Hepatocyte (in vitro differentiated cells): ENCODE data around the gene ARHGAP18. TPM values are rescaled to one million over a fixed set of nuclear protein-coding genes. Genes with fewer than 3 reads are reported as not detected.
A peak's percentile ranks its signal among the peaks of the same experiment; 100 is the strongest.

Experiments
- DNase-seq: peaks from one replicate; pipeline ENCODE4 v3.0.0-alpha.2; 2016; ENCODE audit warnings: low spot score
- H2AFZ ChIP-seq: fragments of 200-600 bp; sonication (generic); 2 replicates; pipeline ENCODE4 v1.6.0; 2016; ENCODE audit warnings: antibody characterized with exemption, mild to moderate bottlenecking
- H3K27ac ChIP-seq: fragments of 200-600 bp; sonication (generic); 2 replicates; pipeline ENCODE4 v1.5.1; 2016; ENCODE audit warnings: mild to moderate bottlenecking
- H3K27me3 ChIP-seq: fragments of 200-600 bp; sonication (generic); 2 replicates; pipeline ENCODE4 v1.6.1; 2016
- H3K36me3 ChIP-seq: fragments of 200-600 bp; sonication (generic); replicated peaks from 2 replicates; pipeline ENCODE4 v1.5.1; 2016; ENCODE audit warnings: low read depth; ENCODE audit not compliant: insufficient read depth
- H3K4me1 ChIP-seq: fragments of 200-600 bp; sonication (generic); 2 replicates; pipeline ENCODE4 v1.5.1; 2016; ENCODE audit warnings: mild to moderate bottlenecking, moderate library complexity; ENCODE audit not compliant: insufficient read depth
- H3K4me2 ChIP-seq: fragments of 200-600 bp; sonication (generic); 2 replicates; pipeline ENCODE4 v1.6.0; 2016
- H3K4me3 ChIP-seq: fragments of 200-600 bp; sonication (generic); 2 replicates; pipeline ENCODE4 v1.5.1; 2016; ENCODE audit warnings: mild to moderate bottlenecking
- H3K79me2 ChIP-seq: fragments of 200-600 bp; sonication (generic); 2 replicates; pipeline ENCODE4 v1.6.0; 2017; ENCODE audit warnings: mild to moderate bottlenecking
- H3K9me2 ChIP-seq: fragments of 200-600 bp; sonication (generic); replicated peaks from 2 replicates; pipeline ENCODE4 v1.6.0; 2017; ENCODE audit warnings: mild to moderate bottlenecking; ENCODE audit not compliant: insufficient read depth
- H3K9me3 ChIP-seq: fragments of 200-600 bp; sonication (generic); 2 replicates; pipeline ENCODE4 v1.5.1; 2016; ENCODE audit warnings: low read depth, mild to moderate bottlenecking
- H4K20me1 ChIP-seq: fragments of 200-600 bp; sonication (generic); 2 replicates; pipeline ENCODE4 v1.6.0; 2016; ENCODE audit warnings: mild to moderate bottlenecking; ENCODE audit not compliant: insufficient read depth, poor library complexity, severe bottlenecking
- CTCF ChIP-seq: fragments of 200-600 bp; sonication (generic); IDR thresholded peaks from 2 replicates; pipeline ENCODE4 v1.5.1; 2016; ENCODE audit warnings: antibody characterized with exemption, mild to moderate bottlenecking; ENCODE audit not compliant: poor library complexity
- EZH2 ChIP-seq: fragments of 200-600 bp; sonication (generic); IDR thresholded peaks from 2 replicates; pipeline ENCODE4 v1.6.1; 2016; ENCODE audit warnings: antibody characterized with exemption, mild to moderate bottlenecking, borderline replicate concordance
- EZH2phosphoT487 ChIP-seq: fragments of 200-600 bp; sonication (generic); IDR thresholded peaks from one replicate; pipeline ENCODE4 v1.6.1; 2018; ENCODE audit warnings: antibody characterized with exemption, mild to moderate bottlenecking, low read depth, moderate library complexity; ENCODE audit not compliant: unreplicated experiment, severe bottlenecking
- WGBS: methylation state at CpG from one replicate; pipeline ENCODE4 v1.1.6; 2016; ENCODE audit warnings: low lambda C conversion rate; ENCODE audit errors: missing lambda C conversion rate; 5-methylcytosine and 5-hydroxymethylcytosine counted together
- polyA plus RNA-seq: library from polyadenylated mRNA; unstranded; fragments of >200 nt; fragmentation: Nextera tagmentation; extraction: Ambion mirVana; gene quantifications from 2 replicates; pipeline ENCODE4 v1.2.1, GENCODE V29; 2016
- total RNA-seq: library from RNA; depleted of rRNA; stranded (reverse); fragments of >200 nt; gene quantifications from 2 replicates; pipeline ENCODE4 v1.2.3, GENCODE V29; 2014

The ARHGAP18 gene
- total and polyA plus RNA-seq, 2 experiments from 2014 or later = 14.7 to 34.8 TPM

GRCh38 chr6:129678463-129678862 is 31.5 kb downstream of the ARHGAP18 start:
- peaks cover 26% of the 10 kb centered on the region for H3K4me1 ChIP-seq
- H3K36me3 ChIP-seq = no peaks in the 10 kb centered on the region
- TF ChIP-seq EZH2 (no peak), EZH2phosphoT487 (no peak), CTCF (no peak)
- H3K79me2 ChIP-seq = peaks cover 72% of the 10 kb centered on the region
- H3K9me2 ChIP-seq = no peaks in the 10 kb centered on the region
- no peak overlapping the region for H3K4me3 ChIP-seq
- 76% methylated on average over 1 of the region's 1 CpG for WGBS
- no peaks in the 10 kb centered on the region for H3K9me3 ChIP-seq
- no peak overlapping the region for H2AFZ ChIP-seq
- no peak overlapping the region for H3K4me2 ChIP-seq
- no peaks in the 10 kb centered on the region for H3K27me3 ChIP-seq
- no peaks in the 10 kb centered on the region for H4K20me1 ChIP-seq
- no peak for DNase-seq
- no peak overlapping the region for H3K27ac ChIP-seq

- H3K79me2 ChIP-seq = peaks cover 71% of the 10 kb centered on the region
- 76% methylated on average over 2 of the region's 2 CpGs for WGBS
Observed at GRCh38 chr6:129677620-129678325, 32.2 kb downstream of the ARHGAP18 start.

GRCh38 chr6:129675669-129676472 is 34.1 kb downstream of the ARHGAP18 start:
- H3K4me3 ChIP-seq = no peak overlapping the region
- H3K27me3 ChIP-seq = no peaks in the 10 kb centered on the region
- H4K20me1 ChIP-seq = no peaks in the 10 kb centered on the region
- H3K4me1 ChIP-seq = peaks cover 33% of the 10 kb centered on the region
- H3K79me2 ChIP-seq = peaks cover 73% of the 10 kb centered on the region
- no peak overlapping the region for H3K4me2 ChIP-seq
- no peaks in the 10 kb centered on the region for H3K36me3 ChIP-seq
- TF ChIP-seq EZH2phosphoT487 = no peak
- TF ChIP-seq CTCF = no peak
- TF ChIP-seq EZH2 = no peak
- H3K27ac ChIP-seq = no peak overlapping the region
- no peak overlapping the region for H2AFZ ChIP-seq
- DNase-seq = no peak
- WGBS = 96% methylated on average over 5 of the region's 5 CpGs
- H3K9me3 ChIP-seq = no peaks in the 10 kb centered on the region
- no peaks in the 10 kb centered on the region for H3K9me2 ChIP-seq

More at GRCh38 chr6:129677620-129678325, 32.2 kb downstream of the ARHGAP18 start:
- Histone ChIP-seq H3K4me3 (no peak overlapping the region), H2AFZ (no peak overlapping the region), H3K9me3 (no peaks in the 10 kb centered on the region), H3K9me2 (no peaks in the 10 kb centered on the region), H3K36me3 (no peaks in the 10 kb centered on the region), H3K4me1 (peaks cover 29% of the 10 kb centered on the region), H3K27ac (no peak overlapping the region), H4K20me1 (no peaks in the 10 kb centered on the region), H3K27me3 (no peaks in the 10 kb centered on the region), H3K4me2 (peak overlapping the region; percentile 9)
- no peak for DNase-seq
- TF ChIP-seq EZH2 (no peak), CTCF (no peak), EZH2phosphoT487 (no peak)
